HCT116 (cell line): ENCODE data around the gene SMPX. TPM values are rescaled to one million over a fixed set of nuclear protein-coding genes. Genes with fewer than 3 reads are reported as not detected.

Experiments
- ATAC-seq: fragments of 200-7000 bp; cut with Tn5 transposase; 2 replicates; pipeline ENCODE4 v1.9.1; 2020; ENCODE audit warnings: mild to moderate bottlenecking, moderate library complexity
- BruUV-seq: library from RNA; stranded (reverse); fragments of 400-500 nt; replicated peaks from 2 replicates; lab custom pipeline; 2021; lab: Mats Ljungman, UMichigan
- CTCF ChIA-PET: fragments of 300-600 bp; sonication (Branson Sonifier 250); formaldehyde crosslinking; loops from one replicate; lab custom pipeline; 2021; ENCODE audit warnings: antibody characterized with exemption; lab: Charles Lee
- POLR2A ChIA-PET: fragments of 300-600, 350-600 bp; sonication (Branson Sonifier 250); formaldehyde crosslinking; loops from one replicate; lab custom pipeline; 2021; ENCODE audit warnings: antibody characterized with exemption; lab: Charles Lee
- RAD21 ChIA-PET, 2 experiments: fragments of 300-600 bp; sonication (Branson Sonifier 250); formaldehyde crosslinking; loops; one replicate each; lab custom pipeline; 2023; ENCODE audit warnings: low total read pairs in 2 of 2; ENCODE audit not compliant: uncharacterized antibody in 2 of 2, unreplicated experiment in 2 of 2, low non-redundant PET in 1 of 2; lab: Charles Lee
- DNase-seq: peaks from one replicate; pipeline ENCODE4 v3.0.0-alpha.2; 2010; ENCODE audit warnings: low read depth, low spot score
- H2AFZ ChIP-seq: fragments of 200-600 bp; shearing (Covaris generic), sonication (generic); 2 replicates; pipeline ENCODE4 v1.6.1; 2017; ENCODE audit warnings: low read depth, mixed run types, mixed read lengths, antibody characterized with exemption, low read length; ENCODE audit not compliant: poor library complexity, severe bottlenecking
- H3K27ac ChIP-seq: 2 replicates; pipeline ENCODE4 v1.5.1; 2012; ENCODE audit warnings: low read depth, low read length
- H3K27me3 ChIP-seq: fragments of 200-600 bp; sonication (generic); 2 replicates; pipeline ENCODE4 v1.6.1; 2016; ENCODE audit warnings: mixed run types, low read length, mixed read lengths; ENCODE audit not compliant: insufficient read depth
- H3K36me3 ChIP-seq, 2 experiments: fragments of 200-500 bp in 1 of 2; fragments of 200-600 bp in 1 of 2; sonication (Bioruptor generic) in 1 of 2; sonication (generic) in 1 of 2; 2 replicates each; pipeline versions ENCODE4 v1.5.1 to v1.6.1; 2014 to 2016; ENCODE audit warnings: low read length in 2 of 2, inconsistent platforms in 1 of 2, mixed read lengths in 1 of 2, mixed run types in 1 of 2; ENCODE audit not compliant: insufficient read depth in 2 of 2, control insufficient read depth in 1 of 2
- H3K4me1 ChIP-seq, 2 experiments: fragments of 200-600 bp in 1 of 2; sonication (generic) in 1 of 2; 2 replicates each; pipeline versions ENCODE4 v1.5.1 to v1.6.1; 2012 to 2017; ENCODE audit warnings: low read length in 2 of 2, inconsistent platforms in 1 of 2, mild to moderate bottlenecking in 1 of 2, mixed read lengths in 1 of 2, mixed run types in 1 of 2, moderate library complexity in 1 of 2; ENCODE audit not compliant: insufficient read depth in 2 of 2, control insufficient read depth in 1 of 2
- H3K4me2 ChIP-seq: fragments of 200-600 bp; sonication (generic); 2 replicates; pipeline ENCODE4 v1.6.1; 2017; ENCODE audit warnings: mixed run types, low read length, mixed read lengths
- H3K4me3 ChIP-seq, 2 experiments: fragments of 200-600 bp in 1 of 2; sonication (generic) in 1 of 2; replicated peaks in 1 of 2; 2 replicates each; pipeline ENCODE4 v1.5.1; 2011 to 2016; ENCODE audit warnings: low read length in 2 of 2, control low read depth in 1 of 2, low read depth in 1 of 2, mild to moderate bottlenecking in 1 of 2, mixed read lengths in 1 of 2, mixed run types in 1 of 2
- H3K79me2 ChIP-seq: fragments of 200-600 bp; sonication (generic); 2 replicates; pipeline ENCODE4 v1.6.1; 2017; ENCODE audit warnings: mild to moderate bottlenecking, mixed run types, low read length, moderate library complexity, mixed read lengths; ENCODE audit not compliant: insufficient read depth
- H3K9ac ChIP-seq: fragments of 200-600 bp; sonication (generic); 2 replicates; pipeline ENCODE4 v1.6.1; 2016; ENCODE audit warnings: low read length, mixed read lengths
- H3K9me2 ChIP-seq: fragments of 200-600 bp; sonication (generic), shearing (Covaris generic); 2 replicates; pipeline ENCODE4 v1.6.1; 2017; ENCODE audit warnings: mixed run types, mild to moderate bottlenecking, moderate library complexity; ENCODE audit not compliant: insufficient read depth
- H3K9me3 ChIP-seq, 2 experiments: fragments of 200-500 bp in 1 of 2; fragments of 200-600 bp in 1 of 2; sonication (Bioruptor generic) in 1 of 2; sonication (generic) in 1 of 2; 2 replicates each; pipeline ENCODE4 v1.6.1; 2014 to 2017; ENCODE audit warnings: low read length in 2 of 2, mixed read lengths in 2 of 2, inconsistent platforms in 1 of 2, low read depth in 1 of 2, mild to moderate bottlenecking in 1 of 2, mixed run types in 1 of 2, moderate library complexity in 1 of 2; ENCODE audit not compliant: control insufficient read depth in 1 of 2, insufficient read depth in 1 of 2
- H4K20me1 ChIP-seq: fragments of 200-600 bp; sonication (generic), shearing (Covaris generic); 2 replicates; pipeline ENCODE4 v1.6.1; 2017; ENCODE audit warnings: mixed run types, mild to moderate bottlenecking, moderate library complexity; ENCODE audit not compliant: insufficient read depth
- CBX3 ChIP-seq: IDR thresholded peaks from 2 replicates; pipeline ENCODE4 v1.6.1; 2012; ENCODE audit warnings: low read depth
- POLR2A ChIP-seq: IDR thresholded peaks from 2 replicates; pipeline ENCODE4 v1.7.0; 2011; ENCODE audit warnings: borderline replicate concordance; ENCODE audit not compliant: insufficient read depth, insufficient read length; ENCODE audit errors: extremely low read depth
- REST ChIP-seq: IDR thresholded peaks from 2 replicates; pipeline ENCODE4 v1.6.1; 2012; ENCODE audit warnings: low read depth
- ZBTB33 ChIP-seq: IDR thresholded peaks from 2 replicates; pipeline ENCODE4 v1.6.1; 2011; ENCODE audit warnings: mild to moderate bottlenecking, low read length, moderate library complexity; ENCODE audit not compliant: insufficient replicate concordance; ENCODE audit errors: extremely low read depth
- intact Hi-C: fragments of 100-400 bp; cut with micrococcal nuclease; formaldehyde crosslinking; loops from 2 replicates; pipeline ENCODE4 v1.10.0; 2022
- total RNA-seq: library from RNA; stranded (reverse); gene quantifications from one replicate; pipeline ENCODE4 v1.2.1, GENCODE V29; 2021; ENCODE audit not compliant: unreplicated experiment

SMPX gene
- total RNA-seq, 1 experiment from 2014 or later = 0.59 TPM

- Histone ChIP-seq H3K27me3 (no peaks in the 10 kb centered on the region), H4K20me1 (no peaks in the 10 kb centered on the region), H3K4me3 (no peak overlapping the region), H3K36me3 (no peaks in the 10 kb centered on the region), H3K27ac (no peak overlapping the region), H3K9me2 (no peaks in the 10 kb centered on the region), H3K4me1 (no peaks in the 10 kb centered on the region), H3K4me2 (no peak overlapping the region), H3K9ac (no peak overlapping the region), H3K79me2 (no peaks in the 10 kb centered on the region), H3K9me3 (no peaks in the 10 kb centered on the region), H2AFZ (no peak overlapping the region)
- no peak for DNase-seq
- ChIA-PET RAD21 (no interaction called here), POLR2A (no interaction called here), CTCF (no interaction called here)
- no peak for TF ChIP-seq ZBTB33
- no peak for TF ChIP-seq POLR2A
- TF ChIP-seq CBX3 = no peak
- TF ChIP-seq REST = no peak
- intact Hi-C loops = no loop called here
- ATAC-seq = no peak
- no TSS peak for BruUV-seq
Observed at GRCh38 chrX:21666252-21666651, 91.7 kb downstream of the SMPX start.
